Parathyroid adenoma (tissue), 2 donors: ENCODE measurements around the gene SSR2.

ENCODE experiments used
- H2AFZ ChIP-seq: fragments of 300-600 bp; sonication (generic); one replicate; pipeline ENCODE4 v1.7.0; 2017; ENCODE audit warnings: antibody characterized with exemption, mild to moderate bottlenecking
- H3K27ac ChIP-seq: fragments of 300-600 bp; sonication (generic); one replicate; pipeline ENCODE4 v1.7.0; 2017
- H3K27me3 ChIP-seq: fragments of 300-600 bp; sonication (generic); one replicate; pipeline ENCODE4 v1.7.0; 2017; ENCODE audit warnings: low read length; ENCODE audit not compliant: control insufficient read depth, insufficient read depth
- H3K36me3 ChIP-seq: fragments of 300-600 bp; sonication (generic); one replicate; pipeline ENCODE4 v1.7.0; 2017; ENCODE audit warnings: low read length; ENCODE audit not compliant: control insufficient read depth, insufficient read depth
- H3K4me1 ChIP-seq: fragments of 300-600 bp; sonication (generic); one replicate; pipeline ENCODE4 v1.7.0; 2017; ENCODE audit warnings: control low read depth
- H3K4me2 ChIP-seq: fragments of 300-600 bp; sonication (generic); one replicate; pipeline ENCODE4 v1.7.0; 2017; ENCODE audit warnings: low read length
- H3K4me3 ChIP-seq: fragments of 300-600 bp; sonication (generic); one replicate; pipeline ENCODE4 v1.7.0; 2017; ENCODE audit warnings: low read depth, low read length
- H3K79me2 ChIP-seq: fragments of 300-600 bp; sonication (generic); one replicate; pipeline ENCODE4 v1.7.0; 2017; ENCODE audit warnings: control low read depth
- H3K9ac ChIP-seq: fragments of 300-600 bp; sonication (generic); one replicate; pipeline ENCODE4 v1.7.0; 2017; ENCODE audit warnings: mild to moderate bottlenecking
- H3K9me3 ChIP-seq: fragments of 300-600 bp; sonication (generic); one replicate; pipeline ENCODE4 v1.7.0; 2017; ENCODE audit warnings: low read length; ENCODE audit not compliant: control insufficient read depth
- TF ChIP-seq, protein P1 (sequence below): fragments of 300-600 bp; sonication (generic); IDR thresholded peaks from one replicate; pipeline ENCODE4 v1.7.0; 2017; ENCODE audit warnings: antibody characterized with exemption, mild to moderate bottlenecking
- donor health status: primary hyperparathyroidism.

SSR2 gene

GRCh38 chr1:156053768-156054499 lies 33.2 kb upstream of the SSR2 start, which contains the start of gene UBQLN4:
Gene UBQLN4, minus strand, starts transcription at chr1:156053798. Its CDS starts 97 bp downstream, at chr1:156053701.
- TF ChIP-seq, protein P1, sequence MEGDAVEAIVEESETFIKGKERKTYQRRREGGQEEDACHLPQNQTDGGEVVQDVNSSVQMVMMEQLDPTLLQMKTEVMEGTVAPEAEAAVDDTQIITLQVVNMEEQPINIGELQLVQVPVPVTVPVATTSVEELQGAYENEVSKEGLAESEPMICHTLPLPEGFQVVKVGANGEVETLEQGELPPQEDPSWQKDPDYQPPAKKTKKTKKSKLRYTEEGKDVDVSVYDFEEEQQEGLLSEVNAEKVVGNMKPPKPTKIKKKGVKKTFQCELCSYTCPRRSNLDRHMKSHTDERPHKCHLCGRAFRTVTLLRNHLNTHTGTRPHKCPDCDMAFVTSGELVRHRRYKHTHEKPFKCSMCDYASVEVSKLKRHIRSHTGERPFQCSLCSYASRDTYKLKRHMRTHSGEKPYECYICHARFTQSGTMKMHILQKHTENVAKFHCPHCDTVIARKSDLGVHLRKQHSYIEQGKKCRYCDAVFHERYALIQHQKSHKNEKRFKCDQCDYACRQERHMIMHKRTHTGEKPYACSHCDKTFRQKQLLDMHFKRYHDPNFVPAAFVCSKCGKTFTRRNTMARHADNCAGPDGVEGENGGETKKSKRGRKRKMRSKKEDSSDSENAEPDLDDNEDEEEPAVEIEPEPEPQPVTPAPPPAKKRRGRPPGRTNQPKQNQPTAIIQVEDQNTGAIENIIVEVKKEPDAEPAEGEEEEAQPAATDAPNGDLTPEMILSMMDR = peak; percentile 60
- peak within 1 kb of the TSS; percentile 89 for H3K27ac ChIP-seq
- H3K36me3 ChIP-seq = no peaks in the 10 kb centered on the region
- no peaks in the 10 kb centered on the region for H3K27me3 ChIP-seq
- peak within 1 kb of the TSS; percentile 92 for H3K4me3 ChIP-seq
- H3K9ac ChIP-seq = no peak within 1 kb of the TSS
- peak within 1 kb of the TSS; percentile 84 for H3K4me2 ChIP-seq
- H2AFZ ChIP-seq = peak within 1 kb of the TSS; percentile 95
- H3K79me2 ChIP-seq = no peaks in the 10 kb centered on the region
- no peaks in the 10 kb centered on the region for H3K4me1 ChIP-seq
- H3K9me3 ChIP-seq = no peaks in the 10 kb centered on the region

- TF ChIP-seq, protein P1 = no peak
- Histone ChIP-seq H3K9me3 (no peaks in the 10 kb centered on the region), H3K4me2 (peak overlapping the region; percentile 84), H3K36me3 (no peaks in the 10 kb centered on the region), H3K4me1 (no peaks in the 10 kb centered on the region), H3K9ac (no peak overlapping the region), H3K4me3 (peak overlapping the region; percentile 78), H3K27ac (no peak overlapping the region), H2AFZ (peak overlapping the region; percentile 87), H3K27me3 (no peaks in the 10 kb centered on the region), H3K79me2 (no peaks in the 10 kb centered on the region)
Observed at GRCh38 chr1:156052862-156053767, 32.4 kb upstream of the SSR2 start.

DNA sequence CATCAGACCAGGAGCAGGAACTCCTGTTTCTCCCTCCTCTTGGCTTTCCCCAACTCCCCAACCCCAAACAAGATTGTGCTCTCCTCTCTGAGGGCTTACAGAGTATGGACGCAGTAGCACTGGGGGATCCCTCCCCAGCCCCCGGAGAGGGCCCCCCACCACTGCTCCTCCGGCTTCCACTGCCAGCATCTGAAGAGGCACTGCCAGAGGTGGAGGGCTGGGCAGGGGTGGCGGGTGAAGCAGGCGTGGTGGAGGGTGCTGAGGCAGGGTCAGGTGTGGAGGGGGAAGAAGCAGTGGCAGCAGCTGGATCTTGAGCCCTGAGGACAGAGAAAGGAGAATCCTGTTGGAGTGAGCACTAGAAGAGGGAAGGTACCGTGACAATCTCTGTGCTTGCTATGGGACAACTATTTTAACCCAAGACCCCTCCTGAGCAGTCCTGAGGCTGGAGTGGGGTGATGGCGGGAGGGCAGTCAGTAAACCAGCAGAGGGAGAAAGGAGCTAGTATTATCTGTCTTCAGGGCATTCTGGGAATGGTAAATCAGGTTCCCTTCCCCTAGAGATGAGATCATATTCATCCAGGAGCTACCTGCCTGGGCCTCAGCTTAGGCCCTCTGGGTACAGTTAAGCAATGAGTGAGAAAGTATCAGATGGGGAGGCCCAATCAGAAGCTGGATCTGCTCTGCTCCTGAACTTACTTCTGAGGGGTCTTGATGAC lies 30.4 kb upstream of the SSR2 start:
- H3K4me2 ChIP-seq = no peak overlapping the region
- no peak overlapping the region for H3K9ac ChIP-seq
- H2AFZ ChIP-seq = no peak overlapping the region
- no peaks in the 10 kb centered on the region for H3K79me2 ChIP-seq
- no peaks in the 10 kb centered on the region for H3K9me3 ChIP-seq
- H3K4me1 ChIP-seq = no peaks in the 10 kb centered on the region
- no peaks in the 10 kb centered on the region for H3K27me3 ChIP-seq
- no peaks in the 10 kb centered on the region for H3K36me3 ChIP-seq
- TF ChIP-seq, protein P1 = no peak
- no peak overlapping the region for H3K27ac ChIP-seq
- no peak overlapping the region for H3K4me3 ChIP-seq

- TF ChIP-seq, protein P1 = no peak
Observed at GRCh38 chr1:156050376-156050775, 29.6 kb upstream of the SSR2 start.

More at GRCh38 chr1:156050376-156050775, 29.6 kb upstream of the SSR2 start:
- H3K4me3 ChIP-seq = no peak overlapping the region
- H3K9ac ChIP-seq = no peak overlapping the region
- no peaks in the 10 kb centered on the region for H3K9me3 ChIP-seq
- H3K4me2 ChIP-seq = no peak overlapping the region
- H3K79me2 ChIP-seq = no peaks in the 10 kb centered on the region
- no peaks in the 10 kb centered on the region for H3K27me3 ChIP-seq
- H2AFZ ChIP-seq = no peak overlapping the region
- H3K36me3 ChIP-seq = no peaks in the 10 kb centered on the region
- no peak overlapping the region for H3K27ac ChIP-seq
- peaks cover 1% of the 10 kb centered on the region for H3K4me1 ChIP-seq
